Dedifferentiated amniotic fluid mesenchymal stem cell (primary cell): Measurements from ENCODE around the gene DNAJC4.

Experiments
- DNase-seq: peaks from one replicate; pipeline ENCODE4 v3.0.0-alpha.2; 2016; ENCODE audit errors: extremely low spot score

The DNAJC4 gene

DNA sequence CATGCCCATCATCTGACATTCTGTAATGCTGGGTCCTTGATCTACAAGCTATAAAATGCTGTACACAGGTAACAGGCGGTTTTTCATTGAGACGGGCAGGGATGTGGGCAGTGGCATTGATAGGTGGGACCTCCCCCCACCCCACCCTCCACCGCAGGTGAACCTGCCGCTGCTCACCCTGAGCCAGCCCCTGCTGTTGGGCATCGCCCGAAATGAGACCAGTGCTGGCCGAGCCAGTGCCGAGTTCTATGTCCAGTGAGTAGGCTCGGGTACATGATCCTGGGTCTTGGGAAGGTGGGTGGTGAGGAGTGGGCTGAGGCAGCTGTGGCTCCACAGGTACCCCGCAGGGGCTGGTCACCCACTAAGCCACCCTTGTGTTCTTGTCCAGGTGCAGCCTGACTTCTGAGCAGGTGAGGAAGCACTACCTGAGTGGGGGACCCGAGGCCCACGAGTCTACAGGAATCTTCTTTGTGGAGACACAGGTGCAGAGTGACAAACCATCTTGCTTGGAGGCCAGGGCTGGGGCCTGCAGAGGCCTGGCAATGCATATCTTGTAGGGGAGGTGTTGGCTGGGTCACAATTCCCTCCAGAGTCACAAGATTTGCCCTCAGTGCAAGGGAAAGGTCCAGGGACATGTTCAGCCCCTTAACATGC lies 1.1 kb upstream of the DNAJC4 start:
- DNase-seq: no peak

DNA sequence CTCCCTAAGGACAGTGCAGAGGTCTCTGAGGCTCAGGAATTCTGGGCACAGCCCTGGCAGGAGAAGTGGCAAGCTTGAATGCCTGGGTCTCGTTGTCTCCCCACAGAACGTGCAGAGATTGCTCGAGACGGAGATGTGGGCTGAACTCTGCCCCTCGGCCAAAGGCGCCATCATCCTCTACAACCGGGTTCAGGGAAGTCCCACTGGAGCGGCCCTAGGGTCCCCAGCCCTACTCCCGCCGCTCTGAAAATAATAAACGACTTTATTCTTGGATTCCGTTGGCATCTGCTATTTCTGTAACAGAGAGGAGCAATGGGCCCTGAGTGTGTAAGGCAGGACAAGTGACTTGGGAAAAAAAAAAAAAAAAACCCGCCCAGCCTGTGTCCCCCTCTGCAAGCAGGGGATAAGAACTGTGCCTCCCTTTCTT lies 591 bp upstream of the DNAJC4 start:
- no peak for DNase-seq

DNA sequence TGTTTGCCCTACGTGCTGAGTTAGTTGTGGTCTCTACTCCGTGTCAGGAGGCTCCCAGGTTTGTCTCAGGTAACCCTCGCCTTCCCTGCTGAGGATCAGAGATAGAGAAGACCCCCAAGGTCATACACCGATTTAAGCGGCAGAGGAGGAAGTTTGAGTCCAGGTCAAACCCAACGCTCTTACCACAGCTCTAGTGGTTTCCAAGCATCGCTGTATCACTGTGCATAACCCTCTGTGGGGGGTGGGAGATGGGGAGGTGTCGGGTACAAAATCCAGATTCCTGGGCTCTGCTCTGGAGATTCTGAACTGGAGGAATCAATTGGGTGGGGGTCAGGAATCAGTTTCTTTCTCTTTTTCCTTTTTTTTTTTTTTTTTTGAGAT lies 627 bp downstream of the DNAJC4 start:
- no peak for DNase-seq

DNA sequence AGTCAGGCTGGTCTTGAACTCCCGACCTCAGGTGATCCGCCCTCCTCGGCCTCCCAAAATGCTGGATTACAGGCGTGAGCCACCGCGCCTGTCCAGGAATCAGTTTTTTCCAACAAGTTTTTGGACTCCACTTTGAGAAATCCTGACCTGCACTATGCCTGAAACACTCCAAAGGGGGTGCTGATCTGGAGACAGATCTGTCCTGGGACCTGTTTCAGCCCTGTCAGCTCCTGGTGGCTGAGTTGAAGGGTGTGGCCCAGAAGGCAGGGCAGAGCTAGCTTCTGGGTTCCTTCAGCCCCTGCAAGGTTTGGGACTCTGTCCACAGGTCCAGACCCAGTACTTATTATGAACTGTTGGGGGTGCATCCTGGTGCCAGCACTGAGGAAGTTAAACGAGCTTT lies 1.2 kb downstream of the DNAJC4 start:
- no peak for DNase-seq

- DNase-seq: no peak
These were observed 2.0 kb downstream of the DNAJC4 start for GRCh38 chr11:64232182-64232966.

DNA sequence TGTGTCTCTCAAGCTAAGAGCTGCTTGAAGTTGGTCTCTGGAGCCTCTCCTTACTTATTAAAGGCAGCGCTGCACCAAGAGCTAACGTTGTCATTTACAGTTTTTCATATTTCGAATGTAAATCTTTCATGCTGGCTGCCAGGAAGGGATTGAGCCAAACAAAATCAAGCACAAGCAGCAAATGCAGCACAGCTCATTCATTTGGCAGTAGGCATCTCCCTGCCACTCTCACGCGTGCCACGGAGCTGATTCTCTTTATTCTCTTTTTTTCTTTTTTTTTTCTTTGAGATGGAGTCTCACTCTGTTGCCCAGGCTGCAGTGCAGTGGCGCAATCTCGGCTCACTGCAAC lies 2.6 kb downstream of the DNAJC4 start:
- no peak for DNase-seq

- no peak for DNase-seq
These were observed 3.7 kb downstream of the DNAJC4 start, which contains the start of gene VEGFB for GRCh38 chr11:64233913-64234586. TSS of gene VEGFB (plus strand) at chr11:64234584. CDS start at chr11:64234834, 250 bp downstream.

GRCh38 chr11:64234647-64235379 lies 4.5 kb downstream of the DNAJC4 start:
- DNase-seq: no peak

- DNase-seq: no peak
These were observed 5.3 kb downstream of the DNAJC4 start for GRCh38 chr11:64235437-64236161.

- no peak for DNase-seq
These were observed 7.2 kb downstream of the DNAJC4 start for GRCh38 chr11:64237484-64237951.

- DNase-seq: no peak
These were observed 7.7 kb downstream of the DNAJC4 start for GRCh38 chr11:64238076-64238475.

- DNase-seq: no peak
These were observed 8.7 kb downstream of the DNAJC4 start for GRCh38 chr11:64238999-64239398.

GRCh38 chr11:64239662-64240434 lies 9.5 kb downstream of the DNAJC4 start:
- DNase-seq: no peak

DNA sequence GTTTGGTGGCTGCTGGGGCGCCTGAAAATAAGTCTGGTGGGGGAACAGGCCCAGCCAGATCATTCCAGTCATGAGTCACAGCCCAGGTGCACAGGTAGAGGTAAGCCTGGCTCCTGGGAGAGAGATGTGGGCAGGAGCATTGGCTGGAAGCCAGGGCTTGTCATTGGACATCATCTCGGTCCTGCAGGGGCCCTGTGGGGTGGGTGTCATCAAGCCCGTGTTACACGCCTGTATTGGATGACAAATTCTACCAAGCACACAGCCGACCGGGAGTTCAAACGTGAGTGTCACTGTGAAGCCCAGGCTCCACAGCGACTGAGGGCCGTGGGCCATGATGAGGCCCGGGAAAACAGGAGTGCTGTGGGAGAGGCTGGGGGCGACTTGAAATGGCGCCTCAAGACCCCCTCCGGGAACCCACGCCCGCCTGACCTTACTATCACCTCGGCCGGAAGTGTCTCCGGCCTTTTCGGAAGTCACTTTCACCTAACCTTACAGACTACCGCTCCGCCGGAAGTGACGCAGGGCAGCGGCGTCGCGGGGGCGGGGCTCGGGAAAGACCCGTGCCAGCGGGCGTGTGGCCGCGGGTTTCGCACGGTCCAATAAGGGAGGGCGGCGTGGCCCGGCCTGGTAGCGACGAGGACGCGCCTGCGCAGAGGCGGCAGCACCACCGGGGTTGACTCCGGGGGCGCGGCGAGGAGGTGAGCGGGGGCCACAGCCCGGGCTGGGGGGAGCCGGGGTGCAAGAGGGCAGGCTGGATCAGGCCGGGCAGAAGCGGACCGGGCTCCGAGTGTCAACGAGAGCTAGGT lies 10.3 kb downstream of the DNAJC4 start, which contains the start of gene FKBP2:
TSS of gene FKBP2 (plus strand) at position 661 of the 806 bp plus-strand sequence. CDS start 1,293 bp downstream, outside the sequence.
- DNase-seq: peak; percentile 92

GRCh38 chr11:64241241-64241490 lies 10.8 kb downstream of the DNAJC4 start:
- DNase-seq: peak; percentile 99

DNA sequence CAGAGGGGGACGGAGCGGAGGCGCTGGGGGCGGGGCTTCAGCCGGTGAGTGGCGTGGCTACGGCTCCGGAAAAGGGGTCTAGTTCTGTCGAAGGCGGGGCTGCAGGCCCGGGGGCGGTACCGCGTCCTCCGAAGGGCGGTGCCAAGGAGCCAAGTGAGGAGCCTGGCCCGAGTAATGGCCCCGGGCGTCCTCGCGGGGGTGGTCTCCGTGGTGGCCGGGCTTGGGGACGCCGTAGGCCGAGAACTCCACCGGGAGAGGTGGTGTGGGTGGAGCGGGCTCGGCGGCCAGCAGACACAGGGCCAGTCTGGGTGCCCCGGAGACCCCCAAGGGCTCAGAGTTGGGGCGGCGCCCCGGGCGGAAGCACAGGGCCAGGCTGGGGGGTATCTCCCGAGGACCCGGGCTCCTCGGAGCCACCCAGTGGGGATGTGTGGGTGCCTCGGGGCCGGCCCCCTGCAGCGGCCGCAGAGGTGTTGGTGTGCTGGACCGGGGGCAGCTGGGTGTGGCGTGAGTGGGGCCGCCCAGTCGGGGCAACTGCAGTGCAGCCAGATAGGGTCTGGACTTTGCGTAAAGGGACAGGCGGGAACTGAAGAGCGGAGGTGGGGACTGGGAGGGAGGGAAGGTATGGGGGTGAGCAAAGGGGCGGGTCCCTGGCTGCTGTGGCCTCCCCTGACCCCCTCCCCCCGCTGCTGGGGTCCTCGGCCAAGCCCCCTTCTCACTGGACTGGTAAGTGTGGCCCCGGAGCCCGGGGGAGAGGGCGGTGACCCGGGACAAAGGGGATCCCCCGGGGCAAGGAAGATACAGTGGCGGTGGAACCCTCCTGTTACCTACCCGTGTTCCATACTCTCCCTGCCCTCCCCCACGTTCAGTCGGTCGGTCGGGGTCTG lies 11.4 kb downstream of the DNAJC4 start:
- no peak for DNase-seq

- no peak for DNase-seq
These were observed 13.0 kb downstream of the DNAJC4 start for GRCh38 chr11:64243236-64243854.

GRCh38 chr11:64244107-64244506 lies 13.8 kb downstream of the DNAJC4 start:
- no peak for DNase-seq
